ENCODE results near the gene SND1. TPM values are rescaled to one million over a fixed set of nuclear protein-coding genes. Genes with fewer than 3 reads are reported as not detected.

The SND1 gene
- 100 to 1,000 TPM in 1 of 3 donors, 10 to 100 TPM in 2; 67.1 to 171 (median 69.6) TPM for polyA plus RNA-seq

- 0 to 1% (median 0%) methylated on average over 62 to 67 of the region's 67 CpGs for WGBS, 3 donors
- H3K27ac ChIP-seq (ENCODE audit: low read depth, low read length), result peak within 1 kb of the TSS; percentile 21
Measured at GRCh38 chr7:127651556-127652332, at the start of gene SND1. TSS of gene SND1 (plus strand) at chr7:127652194. CDS start at chr7:127652374, 180 bp downstream.

- H3K27ac ChIP-seq (ENCODE audit: low read depth, low read length), result no peak overlapping the region
- 85 to 92% (median 90%) methylated on average over 6 of the region's 6 CpGs for WGBS, 3 donors
Measured at GRCh38 chr7:127608446-127608845, 43.5 kb upstream of the SND1 start.

GRCh38 chr7:127609297-127609696, 42.7 kb upstream of the SND1 start:
- WGBS, 3 donors, result 89 to 95% (median 93%) methylated on average over 6 of the region's 6 CpGs
- H3K27ac ChIP-seq (ENCODE audit: low read depth, low read length), result no peak overlapping the region

GRCh38 chr7:127612263-127612662, 39.7 kb upstream of the SND1 start:
- 83 to 96% (median 88%) methylated on average over 1 of the region's 1 CpG for WGBS, 3 donors
- H3K27ac ChIP-seq (ENCODE audit: low read depth, low read length), result no peak overlapping the region

- 81 to 92% (median 91%) methylated on average over 5 of the region's 5 CpGs for WGBS, 3 donors
- no peak overlapping the region for H3K27ac ChIP-seq (ENCODE audit: low read depth, low read length)
Measured at GRCh38 chr7:127616724-127617123, 35.3 kb upstream of the SND1 start.

GRCh38 chr7:127618042-127618441, 34.0 kb upstream of the SND1 start, which contains the start of gene PAX4:
TSS of gene PAX4 (minus strand) at chr7:127618142. CDS start at chr7:127615928, 2,214 bp downstream.
- no peak within 1 kb of the TSS for H3K27ac ChIP-seq (ENCODE audit: low read depth, low read length)
- whole genome bisulfite sequencing, 3 donors, result 42 to 50% (median 49%) methylated on average over 2 of the region's 2 CpGs

- no peak overlapping the region for H3K27ac ChIP-seq (ENCODE audit: low read depth, low read length)
- 55 to 73% (median 70%) methylated on average over 1 of the region's 1 CpG for WGBS, 3 donors
Measured at GRCh38 chr7:127618775-127619174, 33.2 kb upstream of the SND1 start.

GRCh38 chr7:127619681-127620405, 32.2 kb upstream of the SND1 start:
- WGBS, 3 donors, result 4 to 12% (median 8%) methylated on average over 27 of the region's 27 CpGs
- H3K27ac ChIP-seq (ENCODE audit: low read depth, low read length), result no peak overlapping the region

GRCh38 chr7:127620406-127621233, 31.4 kb upstream of the SND1 start:
- 2 to 3% (median 3%) methylated on average over 23 to 24 of the region's 24 CpGs for WGBS, 3 donors
- no peak overlapping the region for H3K27ac ChIP-seq (ENCODE audit: low read depth, low read length)

GRCh38 chr7:127625331-127625730, 26.7 kb upstream of the SND1 start:
- no peak overlapping the region for H3K27ac ChIP-seq (ENCODE audit: low read depth, low read length)

GRCh38 chr7:127628445-127628844, 23.5 kb upstream of the SND1 start:
- no peak overlapping the region for H3K27ac ChIP-seq (ENCODE audit: low read depth, low read length)
- 57 to 69% (median 67%) methylated on average over 3 of the region's 3 CpGs for WGBS, 3 donors

GRCh38 chr7:127629268-127629854, 22.6 kb upstream of the SND1 start:
- WGBS, 3 donors, result 14 to 19% (median 14%) methylated on average over 5 of the region's 5 CpGs

GRCh38 chr7:127632276-127632910, 19.6 kb upstream of the SND1 start:
- no peak overlapping the region for H3K27ac ChIP-seq (ENCODE audit: low read depth, low read length)
- WGBS, 3 donors, result 77 to 91% (median 88%) methylated on average over 7 of the region's 7 CpGs

More at GRCh38 chr7:127629268-127629854, 22.6 kb upstream of the SND1 start:
- H3K27ac ChIP-seq (ENCODE audit: low read depth, low read length), result no peak overlapping the region

GRCh38 chr7:127635659-127636285, 16.2 kb upstream of the SND1 start:
- H3K27ac ChIP-seq (ENCODE audit: low read depth, low read length), result no peak overlapping the region

GRCh38 chr7:127638197-127638596, 13.8 kb upstream of the SND1 start:
- no peak overlapping the region for H3K27ac ChIP-seq (ENCODE audit: low read depth, low read length)

More at GRCh38 chr7:127635659-127636285, 16.2 kb upstream of the SND1 start:
- 50 to 60% (median 50%) methylated on average over 3 of the region's 3 CpGs for WGBS, 3 donors

GRCh38 chr7:127644484-127644883, 7.5 kb upstream of the SND1 start:
- WGBS, 3 donors, result 55 to 83% (median 60%) methylated on average over 2 of the region's 2 CpGs
- H3K27ac ChIP-seq (ENCODE audit: low read depth, low read length), result no peak overlapping the region

- 96 to 99% (median 96%) methylated on average over 8 of the region's 8 CpGs for WGBS, 3 donors
Measured at GRCh38 chr7:127647636-127648035, 4.4 kb upstream of the SND1 start.

More at GRCh38 chr7:127647636-127648035, 4.4 kb upstream of the SND1 start:
- H3K27ac ChIP-seq (ENCODE audit: low read depth, low read length), result no peak overlapping the region

Measured in adipose tissue (tissue), 3 donors.